ENCODE data around the gene KCNJ8. TPM values are rescaled to one million over a fixed set of nuclear protein-coding genes. Genes with fewer than 3 reads are reported as not detected.

KCNJ8 gene
- total RNA-seq, 4 donors from 2014 or later, result 17.9 to 29.8 (median 25.0) TPM

DNA sequence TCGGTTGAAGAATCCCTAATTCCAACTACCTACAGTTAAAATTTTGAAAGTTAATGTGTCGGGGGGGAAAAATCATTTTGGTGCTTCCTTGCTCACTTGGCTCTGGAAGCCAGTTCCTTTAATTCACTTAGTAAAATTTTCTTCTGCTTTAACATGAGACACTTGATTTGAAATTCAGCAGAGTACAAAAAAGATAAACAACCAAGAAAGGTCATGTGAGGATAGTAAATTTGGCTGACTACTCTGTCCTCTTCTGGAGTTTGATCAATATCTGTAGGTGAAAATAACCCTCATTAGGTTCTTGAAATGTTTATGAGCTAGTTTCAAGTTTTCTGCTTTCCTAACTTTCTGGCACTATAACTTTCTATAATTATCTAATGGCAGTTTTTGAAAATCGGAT lies 43.4 kb downstream of the KCNJ8 start:
- H3K4me3 ChIP-seq, result no peak overlapping the region
- H3K9me3 ChIP-seq, result peaks cover 0 to 10% (median 3%) of the 10 kb centered on the region in 4 donors
- DNase-seq (ENCODE audit: extremely low spot score), result no peak
- no peaks in the 10 kb centered on the region for H3K27me3 ChIP-seq
- H3K27ac ChIP-seq (replicated peaks in 1 of 4), result peak overlapping the region in 3 of 4 donors; percentile 6 to 31 (median 8)
- WGBS, result 37% methylated on average over 3 of the region's 3 CpGs
- H3K4me1 ChIP-seq, result peaks cover 0 to 28% (median 20%) of the 10 kb centered on the region in 4 donors
- TF ChIP-seq POLR2AphosphoS5 (IDR thresholded peaks at IDR 0.05), result no peak
- TF ChIP-seq CTCF (IDR thresholded peaks at IDR 0.05), result no peak
- no peak for TF ChIP-seq EP300 (IDR thresholded peaks at IDR 0.05)
- TF ChIP-seq POLR2A (IDR thresholded peaks at IDR 0.05; ENCODE audit: low read depth), result no peak
- H3K36me3 ChIP-seq, result no peaks in the 10 kb centered on the region
- intact Hi-C loops (cut with DNase I), result no loop called here

GRCh38 chr12:21725731-21726130 lies 48.8 kb downstream of the KCNJ8 start:
- Histone ChIP-seq H3K27me3 (no peaks in the 10 kb centered on the region), H3K9me3 (no peaks in the 10 kb centered on the region), H3K36me3 (no peaks in the 10 kb centered on the region), H3K4me1 (peaks cover 0 to 22% (median 19%) of the 10 kb centered on the region in 4 donors), H3K27ac (replicated peaks in 1 of 4) (no peak overlapping the region), H3K4me3 (no peak overlapping the region)
- WGBS, result 58% methylated on average over 5 of the region's 5 CpGs
- intact Hi-C loops (cut with DNase I), result no loop called here
- DNase-seq (ENCODE audit: extremely low spot score), result no peak
- TF ChIP-seq CTCF (IDR thresholded peaks at IDR 0.05), result no peak
- no peak for TF ChIP-seq POLR2A (IDR thresholded peaks at IDR 0.05; ENCODE audit: low read depth)
- no peak for TF ChIP-seq POLR2AphosphoS5 (IDR thresholded peaks at IDR 0.05)
- no peak for TF ChIP-seq EP300 (IDR thresholded peaks at IDR 0.05)

- TF ChIP-seq CTCF (IDR thresholded peaks at IDR 0.05) (no peak), POLR2AphosphoS5 (IDR thresholded peaks at IDR 0.05) (no peak), EP300 (IDR thresholded peaks at IDR 0.05) (no peak), POLR2A (IDR thresholded peaks at IDR 0.05; ENCODE audit: low read depth) (no peak)
- Histone ChIP-seq H3K4me1 (peaks cover 0 to 4% (median 0%) of the 10 kb centered on the region in 4 donors), H3K36me3 (no peaks in the 10 kb centered on the region), H3K27ac (replicated peaks in 1 of 4) (no peak overlapping the region), H3K27me3 (no peaks in the 10 kb centered on the region), H3K4me3 (no peak overlapping the region), H3K9me3 (no peaks in the 10 kb centered on the region)
- WGBS, result 69% methylated on average over 3 of the region's 3 CpGs
- intact Hi-C loops (cut with DNase I), result no loop called here
- DNase-seq (ENCODE audit: extremely low spot score), result no peak
These were observed 55.4 kb downstream of the KCNJ8 start for GRCh38 chr12:21718944-21719650.

GRCh38 chr12:21718403-21718802 lies 56.1 kb downstream of the KCNJ8 start:
- TF ChIP-seq CTCF (IDR thresholded peaks at IDR 0.05) (no peak), EP300 (IDR thresholded peaks at IDR 0.05) (no peak), POLR2A (IDR thresholded peaks at IDR 0.05; ENCODE audit: low read depth) (no peak), POLR2AphosphoS5 (IDR thresholded peaks at IDR 0.05) (no peak)
- H3K4me3 ChIP-seq, result no peak overlapping the region
- H3K36me3 ChIP-seq, result no peaks in the 10 kb centered on the region
- H3K4me1 ChIP-seq, result peaks cover 0 to 4% (median 0%) of the 10 kb centered on the region in 4 donors
- no peaks in the 10 kb centered on the region for H3K9me3 ChIP-seq
- 76% methylated on average over 1 of the region's 1 CpG for WGBS
- no peaks in the 10 kb centered on the region for H3K27me3 ChIP-seq
- DNase-seq (ENCODE audit: extremely low spot score), result no peak
- H3K27ac ChIP-seq (replicated peaks in 1 of 4), result no peak overlapping the region
- intact Hi-C loops (cut with DNase I), result no loop called here

Measured in esophagus muscularis mucosa (tissue), 4 donors.